Stimulated activated CD8-positive, alpha-beta memory T cell treated with anti-CD3 and anti-CD28 coated beads, Interleukin-7, amount 100 ng/mL, for 24 hours (primary cell): ENCODE results near the gene SHC3.

Experiments used
- DNase-seq: peaks from one replicate; pipeline ENCODE4 v3.0.0-alpha.2; 2020; ENCODE audit warnings: low read depth

The SHC3 gene

DNA sequence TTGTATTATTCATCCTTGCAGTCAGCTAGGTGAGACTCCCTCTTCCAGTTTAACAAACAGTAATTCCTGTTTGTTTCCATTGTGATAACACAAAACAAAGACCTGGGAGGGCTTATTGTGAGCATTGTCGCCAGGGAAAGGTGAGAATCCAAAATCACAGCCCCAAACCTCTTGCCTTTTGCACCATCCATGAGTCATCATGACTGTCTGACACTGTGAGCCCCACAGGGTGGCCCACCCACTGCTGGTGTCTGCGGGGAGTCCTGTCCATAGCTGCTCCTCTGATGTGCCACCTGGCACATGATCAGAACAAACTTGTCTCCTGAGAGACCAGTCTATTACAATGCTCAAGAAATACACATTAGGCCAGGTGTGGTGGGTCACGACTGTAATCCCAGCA is 221.1 kb downstream of the SHC3 start:
- no peak for DNase-seq
